M059J (cell line): ENCODE results near the gene ERBB4. TPM values are rescaled to one million over a fixed set of nuclear protein-coding genes. Genes with fewer than 3 reads are reported as not detected.

Experiments used
- DNase-seq: peaks from one replicate; pipeline ENCODE4 v3.0.0-alpha.2; 2012; ENCODE audit warnings: low read depth
- total RNA-seq: library from RNA; depleted of rRNA; stranded (reverse); fragments of >200 nt; shearing (Covaris generic); gene quantifications from 2 replicates; pipeline ENCODE4 v1.2.3, GENCODE V29; 2014; rRNA removed

The ERBB4 gene
- total RNA-seq, result not detected in 2 replicates

- no peak for DNase-seq
Measured at GRCh38 chr2:212538305-212539071, at the start of gene ERBB4. TSS of gene ERBB4 (minus strand) at chr2:212538802. CDS start at chr2:212538530, 272 bp downstream.

GRCh38 chr2:212580117-212580516 lies 41.5 kb upstream of the ERBB4 start:
- DNase-seq, result no peak

GRCh38 chr2:212556296-212556695 lies 17.7 kb upstream of the ERBB4 start:
- DNase-seq, result no peak

DNA sequence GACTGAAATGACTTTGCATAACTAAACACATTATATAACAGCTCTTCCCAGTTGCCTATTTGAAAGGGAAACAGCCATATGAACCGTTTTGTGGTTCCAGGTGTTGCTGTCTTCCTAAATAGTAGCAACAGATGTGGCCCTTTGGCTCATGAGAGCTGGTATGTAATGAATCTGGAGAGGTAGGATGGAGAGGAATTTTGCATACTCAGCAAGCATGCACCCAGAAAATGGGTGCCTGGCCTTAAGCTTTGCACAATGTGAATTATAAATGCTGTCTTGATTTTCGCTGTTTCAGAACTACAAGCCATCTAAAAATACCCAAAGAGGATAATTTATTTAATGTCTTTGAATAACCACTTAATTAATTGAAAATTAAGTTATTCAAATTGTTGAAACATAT lies 15.6 kb upstream of the ERBB4 start:
- DNase-seq, result no peak

GRCh38 chr2:212549941-212550340 lies 11.3 kb upstream of the ERBB4 start:
- no peak for DNase-seq

DNA sequence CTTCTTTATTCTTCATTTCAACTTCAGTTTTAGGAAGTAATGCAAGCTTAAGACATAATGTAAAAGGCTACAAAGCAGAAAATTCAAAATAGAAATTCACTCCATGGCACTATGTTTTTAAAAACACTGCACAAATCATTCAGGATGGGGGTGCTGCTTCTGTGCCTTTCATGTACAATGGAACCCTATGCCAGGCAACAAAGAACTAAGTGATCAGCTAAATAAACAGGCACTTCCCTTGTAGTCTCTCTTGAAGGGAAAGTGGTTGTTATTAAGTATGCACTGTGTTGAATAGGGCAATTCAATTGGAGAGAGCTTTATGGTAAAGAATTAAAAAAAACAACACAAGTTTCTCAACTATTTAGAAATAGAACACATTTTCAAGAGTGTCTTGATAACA lies 10.9 kb upstream of the ERBB4 start:
- DNase-seq, result no peak

DNA sequence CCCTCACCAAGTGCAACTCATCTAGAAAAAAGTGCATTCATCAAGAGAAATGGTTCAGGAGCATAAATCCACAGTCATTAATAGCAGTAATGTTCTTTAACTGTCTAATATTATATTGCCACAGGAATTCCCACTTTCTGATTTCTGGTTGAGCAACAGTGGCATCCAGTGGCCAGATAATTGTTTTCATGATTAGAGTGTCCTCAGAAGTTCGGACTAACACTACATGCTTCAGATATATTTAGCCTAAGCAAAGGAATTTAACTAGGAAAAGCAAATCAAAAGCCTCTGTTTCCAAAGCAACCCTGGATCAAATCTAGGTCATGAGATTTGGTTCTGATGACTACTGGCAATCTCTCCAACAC lies 9.8 kb upstream of the ERBB4 start:
- DNase-seq, result peak; percentile 31

DNA sequence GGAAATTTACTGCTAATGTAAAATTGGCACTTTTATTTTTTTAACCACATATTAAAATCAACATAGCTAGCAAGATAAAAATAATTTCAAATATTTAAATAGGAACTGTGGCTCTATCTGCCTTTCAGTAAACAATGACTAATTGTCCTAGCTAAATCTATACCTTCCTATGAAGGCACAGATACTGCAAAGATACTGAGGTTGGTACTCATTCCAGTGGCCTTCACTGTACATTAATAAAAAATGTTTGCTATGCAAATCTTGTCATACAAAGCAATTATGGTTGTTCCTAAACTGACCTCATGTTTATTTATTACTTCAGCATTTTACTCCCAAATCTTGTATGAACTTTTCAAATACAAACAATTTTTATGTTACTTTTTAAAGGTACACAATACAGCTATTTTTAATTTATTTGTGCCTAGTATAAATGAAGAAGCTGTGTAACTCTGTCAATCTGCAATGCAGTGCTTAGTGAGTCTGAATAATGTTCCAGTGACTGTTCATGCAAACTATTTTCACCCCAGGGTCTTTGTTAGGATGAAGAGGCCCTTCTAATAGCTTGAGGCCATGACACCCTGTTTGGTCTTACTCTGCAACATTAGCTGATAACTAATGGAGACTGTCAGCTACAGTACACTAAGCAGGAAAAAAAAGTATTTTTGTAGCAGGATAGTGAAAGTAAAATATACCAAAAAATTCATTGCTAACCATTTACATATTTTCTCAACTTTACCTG lies 9.3 kb upstream of the ERBB4 start:
- no peak for DNase-seq

DNA sequence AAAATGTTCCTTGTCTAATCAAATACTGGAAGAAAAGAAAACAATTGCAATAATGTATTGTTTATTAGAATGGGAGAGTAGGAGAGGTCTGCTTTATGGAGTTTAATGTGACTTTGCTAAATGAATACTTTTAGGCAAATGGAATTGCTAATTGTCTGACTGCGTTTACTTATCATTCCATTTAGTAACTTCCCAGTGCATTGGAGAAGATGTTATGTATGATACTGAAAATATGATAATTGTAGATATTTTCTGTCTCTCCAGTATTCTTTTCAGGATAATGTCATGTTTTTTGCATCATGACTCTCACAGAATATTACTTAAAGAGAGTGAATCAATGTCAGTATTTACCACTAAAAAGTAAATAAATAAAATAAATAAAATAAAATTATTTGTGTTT lies 8.1 kb upstream of the ERBB4 start:
- no peak for DNase-seq

DNA sequence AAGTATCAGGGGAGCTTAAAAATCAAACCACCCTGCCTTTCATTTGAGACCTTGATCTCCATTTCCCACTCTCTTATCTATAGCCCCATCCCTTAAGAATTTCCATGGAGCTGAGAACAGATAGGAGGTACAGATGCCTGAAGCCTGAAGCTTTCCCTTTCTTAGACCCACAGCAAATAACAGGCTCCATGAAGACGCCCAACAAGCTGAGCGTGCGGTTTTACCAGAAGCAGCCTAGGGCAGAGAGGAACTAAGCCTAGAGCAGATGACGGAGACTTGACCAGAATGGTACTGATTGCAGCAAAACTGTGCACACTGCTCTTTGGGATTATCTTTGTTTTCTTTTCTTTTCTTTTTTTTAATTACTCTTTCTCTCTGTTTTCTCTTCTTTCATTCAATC lies 1.7 kb upstream of the ERBB4 start:
- no peak for DNase-seq

- DNase-seq, result peak; percentile 15
Measured at GRCh38 chr2:212539072-212539880, 674 bp upstream of the ERBB4 start.

- no peak for DNase-seq
Measured at GRCh38 chr2:212537726-212538304, 787 bp downstream of the ERBB4 start.

- peak; percentile 19 for DNase-seq
Measured at GRCh38 chr2:212536817-212537725, 1.5 kb downstream of the ERBB4 start.

DNA sequence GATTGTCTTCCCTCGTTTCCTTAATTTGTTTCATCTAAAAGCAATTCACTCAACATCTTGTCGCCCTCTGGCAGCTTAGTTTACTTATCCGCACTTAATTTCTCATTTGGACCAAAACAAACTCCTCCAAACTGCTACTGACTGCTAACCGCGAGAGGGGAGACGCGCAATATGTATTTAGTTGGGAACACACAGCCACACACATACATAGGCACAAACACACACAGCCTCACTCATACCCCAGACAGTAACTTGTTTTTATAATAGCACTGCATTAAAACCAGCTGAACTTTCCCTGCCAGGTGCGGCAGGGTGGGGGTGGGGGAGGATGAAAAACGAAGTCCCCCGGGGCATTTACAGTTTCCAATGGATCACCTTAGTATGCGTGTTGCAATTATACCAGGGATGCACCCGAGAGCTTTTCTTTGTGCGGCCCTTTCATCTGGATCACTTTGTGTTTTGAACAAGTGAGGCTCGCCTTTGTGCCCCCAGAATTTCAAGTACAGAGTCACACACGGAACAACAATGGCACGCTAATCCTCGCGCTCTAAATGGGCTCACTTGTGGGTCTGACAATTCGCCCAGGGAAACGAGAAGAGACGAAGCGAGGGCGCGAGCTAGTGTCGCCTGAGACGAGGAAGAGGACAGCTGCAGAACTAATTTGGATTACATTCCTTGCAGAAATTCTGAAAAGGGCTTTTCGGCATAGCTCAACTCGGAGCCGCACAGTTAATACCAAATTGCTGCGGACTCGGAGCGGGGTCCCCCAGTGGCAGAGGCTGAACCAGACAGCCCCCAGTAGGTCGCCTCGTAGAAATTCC lies 2.4 kb downstream of the ERBB4 start:
- no peak for DNase-seq

DNA sequence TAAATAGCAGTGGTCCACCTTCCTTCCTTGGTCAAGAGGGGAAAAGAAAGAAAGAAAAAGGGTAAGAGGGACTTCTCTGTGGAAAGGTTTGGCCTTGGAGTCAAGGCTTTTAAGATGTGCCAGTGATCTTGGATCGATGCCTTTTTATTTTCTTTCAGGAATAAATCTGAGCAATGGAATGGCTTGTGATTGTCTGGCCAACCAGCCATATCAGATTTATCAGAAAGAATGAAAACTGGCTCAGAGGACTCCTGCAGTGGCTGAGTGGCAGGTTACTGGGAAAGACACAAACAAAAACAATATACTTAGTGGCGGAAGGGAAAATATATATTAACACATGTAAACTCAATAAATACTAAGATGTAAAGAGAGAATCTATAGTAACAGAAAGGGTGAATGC lies 4.3 kb downstream of the ERBB4 start:
- DNase-seq, result no peak

- DNase-seq, result no peak
Measured at GRCh38 chr2:212532585-212532984, 6.0 kb downstream of the ERBB4 start.

DNA sequence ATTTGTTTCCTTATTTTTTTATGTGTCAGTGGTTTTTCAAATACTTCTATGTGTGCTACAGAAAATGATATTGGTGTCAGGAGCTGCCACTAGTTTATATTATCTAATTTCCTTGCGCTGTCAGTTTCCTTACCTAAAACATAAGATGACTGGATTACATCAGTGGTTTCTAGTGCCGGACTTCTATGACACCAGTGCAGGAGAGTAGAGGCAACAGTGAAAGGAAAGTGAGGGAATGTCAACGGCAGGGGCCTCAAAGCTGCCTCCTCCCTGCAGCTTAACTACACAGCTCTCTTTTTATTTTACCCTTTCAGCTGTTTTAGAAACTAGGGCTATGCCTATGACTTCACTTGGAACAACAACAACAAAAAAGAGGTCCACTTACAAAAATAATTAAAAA lies 6.5 kb downstream of the ERBB4 start:
- no peak for DNase-seq

DNA sequence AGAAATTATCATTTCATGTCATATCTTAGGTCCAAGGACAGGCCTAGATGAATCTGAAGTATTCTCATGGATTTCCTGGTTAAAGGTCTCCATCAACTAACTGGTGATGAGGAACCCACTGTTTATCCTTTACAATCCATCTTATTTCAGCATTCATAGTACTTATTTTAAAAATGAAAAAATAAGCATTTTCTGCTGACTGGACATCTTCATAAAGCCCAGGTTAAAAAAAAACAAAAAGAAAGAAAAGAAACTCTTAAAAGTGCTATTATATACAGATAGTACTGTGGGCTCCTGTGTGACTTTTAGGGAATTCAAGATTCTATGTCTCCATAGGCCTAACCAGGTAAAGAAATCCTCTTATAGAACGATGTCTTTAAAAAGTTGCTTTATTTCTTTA lies 7.1 kb downstream of the ERBB4 start:
- no peak for DNase-seq

DNA sequence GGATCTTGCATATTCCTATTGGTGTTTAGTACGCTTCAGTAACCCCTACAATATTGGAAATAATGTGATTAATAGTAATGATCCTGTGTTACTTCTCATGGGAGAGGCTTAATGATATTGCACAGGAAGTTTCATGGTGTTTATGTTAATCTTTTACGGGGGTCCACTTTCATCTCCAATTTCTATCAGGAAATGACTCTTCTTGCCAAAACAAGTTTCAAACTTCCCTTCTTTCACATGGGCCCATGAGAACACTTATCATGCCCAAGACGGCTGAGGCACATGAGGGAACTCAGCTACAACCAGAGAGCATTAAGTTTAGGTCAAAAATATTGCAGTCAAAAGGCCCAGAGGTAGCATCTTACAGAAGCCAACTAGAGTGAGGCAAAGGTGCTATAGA lies 7.6 kb downstream of the ERBB4 start:
- no peak for DNase-seq

DNA sequence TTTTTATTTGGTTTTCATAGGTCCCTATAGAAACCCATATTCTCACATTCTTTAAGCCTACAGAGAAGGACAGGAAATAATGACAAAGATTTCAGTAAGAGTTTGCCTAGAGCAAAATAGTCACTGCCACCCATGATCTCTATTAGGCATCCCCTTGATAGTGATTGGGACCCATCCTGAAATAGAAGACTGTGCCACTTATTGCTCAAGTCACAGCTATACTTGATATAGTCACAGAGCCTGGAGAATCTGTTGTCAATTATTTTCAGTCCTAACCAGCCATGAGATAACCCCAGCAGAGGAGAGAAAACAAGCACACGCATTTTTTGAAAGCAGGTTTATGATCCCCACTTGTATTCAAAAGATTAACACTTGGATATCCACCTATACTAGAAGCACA lies 8.2 kb downstream of the ERBB4 start:
- DNase-seq, result no peak
